ENCODE results near the gene PIN4.
"Not testable (repeated sequence)": the region's sequence is repeated elsewhere in the genome, so short reads cannot be mapped to it uniquely, and the experiment has no call there.

PIN4 gene

GRCh38 chrX:72202792-72203401 lies 21.3 kb downstream of the PIN4 start:
- no peaks in the 10 kb centered on the region for H3K27me3 ChIP-seq (ENCODE audit: insufficient read depth, insufficient read length)
- no peak overlapping the region for H3K4me3 ChIP-seq (ENCODE audit: insufficient read length, low read depth)
- peak; percentile 44 for DNase-seq (ENCODE audit: low read depth, low spot score)
- TF ChIP-seq ZNF274 (IDR thresholded peaks at IDR 0.05; ENCODE audit: low read depth, low read length) (no peak), YY1 (IDR thresholded peaks at IDR 0.05; ENCODE audit: insufficient read depth, insufficient read length) (no peak), SUZ12 (IDR thresholded peaks at IDR 0.05; ENCODE audit: extremely low read depth, insufficient read depth, insufficient read length) (no peak)
- H3K9ac ChIP-seq (ENCODE audit: insufficient read length, low read depth), result no peak overlapping the region
- peaks cover 52% of the 10 kb centered on the region for H3K36me3 ChIP-seq (ENCODE audit: insufficient read depth, insufficient read length, low read length)
- no peaks in the 10 kb centered on the region for H3K4me1 ChIP-seq (ENCODE audit: insufficient read depth, insufficient read length)
- no peaks in the 10 kb centered on the region for H3K9me3 ChIP-seq (ENCODE audit: insufficient read depth, low read length)

DNA sequence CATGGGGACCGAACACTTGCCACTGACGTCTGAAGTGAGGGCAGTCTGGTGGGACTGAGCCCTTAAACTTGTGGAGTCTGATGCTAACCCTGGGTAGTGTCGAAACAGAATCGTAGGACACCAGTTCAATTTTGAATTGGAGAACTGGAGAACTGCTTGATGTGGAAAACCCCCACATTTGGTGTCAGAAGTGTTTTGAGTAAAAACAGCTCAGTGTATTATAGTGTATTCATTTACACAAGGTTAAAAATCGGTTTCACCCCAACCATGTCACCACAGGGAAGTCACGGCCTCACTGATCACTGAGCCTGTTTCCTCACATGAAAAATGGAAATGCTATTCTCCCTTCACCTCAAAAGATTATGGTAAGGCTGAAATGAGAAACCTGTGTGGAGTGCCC lies 21.9 kb downstream of the PIN4 start:
- Histone ChIP-seq H3K27me3 (ENCODE audit: insufficient read depth, insufficient read length) (no peaks in the 10 kb centered on the region), H3K4me1 (ENCODE audit: insufficient read depth, insufficient read length) (no peaks in the 10 kb centered on the region), H3K9ac (ENCODE audit: insufficient read length, low read depth) (no peak overlapping the region), H3K9me3 (ENCODE audit: insufficient read depth, low read length) (no peaks in the 10 kb centered on the region), H3K36me3 (ENCODE audit: insufficient read depth, insufficient read length, low read length) (peaks cover 52% of the 10 kb centered on the region), H3K4me3 (ENCODE audit: insufficient read length, low read depth) (no peak overlapping the region)
- TF ChIP-seq SUZ12 (IDR thresholded peaks at IDR 0.05; ENCODE audit: extremely low read depth, insufficient read depth, insufficient read length) (no peak), YY1 (IDR thresholded peaks at IDR 0.05; ENCODE audit: insufficient read depth, insufficient read length) (no peak), ZNF274 (IDR thresholded peaks at IDR 0.05; ENCODE audit: low read depth, low read length) (no peak)
- no peak for DNase-seq (ENCODE audit: low read depth, low spot score)

DNA sequence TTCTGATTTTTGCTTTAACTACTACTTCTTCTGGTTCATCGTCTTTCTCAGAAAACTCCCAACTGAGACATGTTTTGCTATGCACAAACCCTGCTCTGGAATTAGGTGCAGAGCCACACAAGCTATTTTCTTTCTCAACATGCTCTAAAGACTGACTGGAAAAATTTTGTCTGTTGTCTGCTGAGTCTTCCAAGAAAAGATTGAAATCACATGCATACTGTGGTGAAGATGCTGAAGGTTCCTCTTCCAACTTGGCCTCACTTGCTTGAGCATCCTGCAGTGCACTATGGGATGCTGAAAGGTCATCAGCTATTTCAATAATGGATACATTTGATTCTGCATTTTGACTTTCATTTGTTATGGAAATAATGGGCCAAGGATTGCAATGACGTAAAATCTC lies 24.1 kb downstream of the PIN4 start:
- H3K36me3 ChIP-seq (ENCODE audit: insufficient read depth, insufficient read length, low read length), result peaks cover 61% of the 10 kb centered on the region
- no peaks in the 10 kb centered on the region for H3K27me3 ChIP-seq (ENCODE audit: insufficient read depth, insufficient read length)
- TF ChIP-seq SUZ12 (IDR thresholded peaks at IDR 0.05; ENCODE audit: extremely low read depth, insufficient read depth, insufficient read length) (no peak), ZNF274 (IDR thresholded peaks at IDR 0.05; ENCODE audit: low read depth, low read length) (no peak)
- no peak overlapping the region for H3K4me3 ChIP-seq (ENCODE audit: insufficient read length, low read depth)
- H3K9me3 ChIP-seq (ENCODE audit: insufficient read depth, low read length), result no peaks in the 10 kb centered on the region
- DNase-seq (ENCODE audit: low read depth, low spot score), result no peak
- H3K4me1 ChIP-seq (ENCODE audit: insufficient read depth, insufficient read length), result no peaks in the 10 kb centered on the region
- H3K9ac ChIP-seq (ENCODE audit: insufficient read length, low read depth), result no peak overlapping the region

DNA sequence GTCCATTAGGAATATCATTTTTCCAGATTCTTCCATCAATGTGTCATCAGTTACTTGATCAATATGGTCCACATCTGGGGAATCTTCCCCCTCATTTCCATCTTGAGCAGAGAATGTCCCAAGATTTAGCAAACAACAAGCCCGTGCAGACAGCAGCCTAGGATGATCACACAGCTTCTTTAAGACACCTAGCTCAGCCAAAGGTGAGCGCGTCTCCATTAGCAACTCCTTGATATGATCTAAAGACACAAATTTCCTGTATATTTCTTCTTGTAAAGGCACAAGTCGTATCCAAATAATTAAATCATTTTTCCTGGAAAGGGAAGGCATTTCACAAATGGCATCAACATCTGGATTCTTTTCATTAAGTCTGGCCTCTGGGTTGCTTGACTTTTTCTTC lies 25.8 kb downstream of the PIN4 start:
- no peak for DNase-seq (ENCODE audit: low read depth, low spot score)

GRCh38 chrX:72208126-72208800 lies 26.7 kb downstream of the PIN4 start:
- Histone ChIP-seq H3K4me3 (ENCODE audit: insufficient read length, low read depth) (no peak overlapping the region), H3K9ac (ENCODE audit: insufficient read length, low read depth) (no peak overlapping the region), H3K27me3 (ENCODE audit: insufficient read depth, insufficient read length) (no peaks in the 10 kb centered on the region), H3K9me3 (ENCODE audit: insufficient read depth, low read length) (no peaks in the 10 kb centered on the region), H3K36me3 (ENCODE audit: insufficient read depth, insufficient read length, low read length) (peaks cover 63% of the 10 kb centered on the region), H3K4me1 (ENCODE audit: insufficient read depth, insufficient read length) (no peaks in the 10 kb centered on the region)
- no peak for TF ChIP-seq ZNF274 (IDR thresholded peaks at IDR 0.05; ENCODE audit: low read depth, low read length)
- no peak for DNase-seq (ENCODE audit: low read depth, low spot score)

More for the DNA sequence above, 25.8 kb downstream of the PIN4 start:
- Histone ChIP-seq H3K9me3 (ENCODE audit: insufficient read depth, low read length) (no peaks in the 10 kb centered on the region), H3K4me3 (ENCODE audit: insufficient read length, low read depth) (no peak overlapping the region), H3K9ac (ENCODE audit: insufficient read length, low read depth) (no peak overlapping the region), H3K4me1 (ENCODE audit: insufficient read depth, insufficient read length) (no peaks in the 10 kb centered on the region), H3K36me3 (ENCODE audit: insufficient read depth, insufficient read length, low read length) (peaks cover 61% of the 10 kb centered on the region), H3K27me3 (ENCODE audit: insufficient read depth, insufficient read length) (no peaks in the 10 kb centered on the region)
- TF ChIP-seq SUZ12 (IDR thresholded peaks at IDR 0.05; ENCODE audit: extremely low read depth, insufficient read depth, insufficient read length) (no peak), ZNF274 (IDR thresholded peaks at IDR 0.05; ENCODE audit: low read depth, low read length) (no peak), YY1 (IDR thresholded peaks at IDR 0.05; ENCODE audit: insufficient read depth, insufficient read length) (no peak)

DNA sequence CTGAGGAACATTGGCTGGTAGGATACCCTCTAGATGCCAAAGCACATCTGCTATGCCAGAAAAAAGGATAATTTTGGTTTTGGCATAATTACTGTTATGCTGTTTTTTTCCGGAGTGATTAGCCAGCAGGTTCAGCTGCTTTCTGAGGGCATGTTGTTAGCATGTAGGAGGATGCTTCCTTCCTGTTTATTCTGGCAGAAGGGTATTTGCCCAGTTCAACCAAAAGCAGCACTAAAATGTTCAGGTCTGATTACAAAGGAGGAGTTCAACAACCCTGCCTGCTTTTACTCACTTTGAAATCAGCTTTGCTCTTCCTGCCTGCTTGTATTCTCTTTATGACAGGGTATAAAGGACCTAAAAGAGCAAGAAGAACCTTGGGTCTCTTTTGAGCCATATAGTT lies 35.4 kb downstream of the PIN4 start:
- no peaks in the 10 kb centered on the region for H3K27me3 ChIP-seq (ENCODE audit: insufficient read depth, insufficient read length)
- no peak overlapping the region for H3K9ac ChIP-seq (ENCODE audit: insufficient read length, low read depth)
- no peak overlapping the region for H3K4me3 ChIP-seq (ENCODE audit: insufficient read length, low read depth)

DNA sequence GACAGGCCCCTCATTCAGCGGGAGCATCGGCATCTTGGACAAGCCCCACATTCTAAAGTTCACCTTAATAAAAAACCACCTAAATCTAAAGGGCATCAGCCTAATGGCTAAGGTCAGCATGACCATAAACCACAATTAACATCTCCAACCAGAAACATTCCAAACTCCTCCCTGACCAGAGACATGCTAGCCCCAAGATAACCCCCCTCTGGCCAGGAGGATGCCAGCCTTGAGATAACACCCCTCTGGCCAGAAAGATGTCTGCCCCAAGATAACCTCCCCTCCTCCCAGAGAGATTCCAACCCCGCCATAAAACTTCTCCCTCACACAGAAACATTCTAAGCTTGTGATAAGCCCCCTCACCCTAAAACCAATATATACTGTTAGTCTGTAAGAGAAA lies 38.8 kb downstream of the PIN4 start:
- H3K36me3 ChIP-seq (ENCODE audit: insufficient read depth, insufficient read length, low read length), result peaks cover 10% of the 10 kb centered on the region
- H3K4me3 ChIP-seq (ENCODE audit: insufficient read length, low read depth); DNase-seq (ENCODE audit: low read depth, low spot score); H3K4me1 ChIP-seq (ENCODE audit: insufficient read depth, insufficient read length); H3K27me3 ChIP-seq (ENCODE audit: insufficient read depth, insufficient read length); H3K9ac ChIP-seq (ENCODE audit: insufficient read length, low read depth): not testable (repeated sequence)
- H3K9me3 ChIP-seq (ENCODE audit: insufficient read depth, low read length), result peaks cover 51% of the 10 kb centered on the region; the same call in 1 of the 2 replicates

More for the DNA sequence above, 35.4 kb downstream of the PIN4 start:
- no peak for TF ChIP-seq YY1 (IDR thresholded peaks at IDR 0.05; ENCODE audit: insufficient read depth, insufficient read length)
- TF ChIP-seq ZNF274 (IDR thresholded peaks at IDR 0.05; ENCODE audit: low read depth, low read length), result no peak
- TF ChIP-seq SUZ12 (IDR thresholded peaks at IDR 0.05; ENCODE audit: extremely low read depth, insufficient read depth, insufficient read length), result no peak
- Histone ChIP-seq H3K36me3 (ENCODE audit: insufficient read depth, insufficient read length, low read length) (peaks cover 2% of the 10 kb centered on the region), H3K9me3 (ENCODE audit: insufficient read depth, low read length) (peaks cover 26% of the 10 kb centered on the region; the same call in 1 of the 2 replicates), H3K4me1 (ENCODE audit: insufficient read depth, insufficient read length) (no peaks in the 10 kb centered on the region)
- no peak for DNase-seq (ENCODE audit: low read depth, low spot score)
